ENCODE results near the gene ETV5.

ETV5 gene

DNA sequence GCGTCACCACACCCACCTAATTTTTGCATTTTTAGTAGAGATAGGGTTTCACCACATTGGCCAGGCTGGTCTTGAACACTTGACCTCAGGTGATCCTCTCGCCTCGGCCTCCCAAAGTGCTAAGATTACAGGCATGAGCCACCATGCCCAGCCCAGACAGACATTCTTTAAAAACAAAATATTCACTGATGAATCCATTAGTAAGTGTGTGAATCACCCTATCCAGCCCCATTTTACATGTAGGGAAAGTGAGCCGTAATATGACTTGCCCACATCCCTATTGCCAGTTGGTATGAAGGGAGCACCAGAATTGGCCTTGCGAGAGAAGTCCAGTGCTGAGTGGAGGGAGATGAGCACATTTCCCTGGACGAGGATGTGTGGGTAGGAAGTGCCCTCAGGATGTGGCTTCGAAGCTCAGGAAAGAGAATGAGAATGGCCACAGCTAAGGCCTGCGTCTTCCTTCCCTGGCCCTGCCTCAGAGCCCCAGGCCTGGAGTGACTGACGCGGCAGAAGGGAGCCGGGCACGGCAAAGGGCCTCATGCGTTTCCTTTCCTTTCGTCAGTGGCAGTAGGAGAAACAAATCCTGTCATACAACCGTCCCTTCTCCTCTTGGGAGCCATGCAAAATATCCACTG is 28.3 kb upstream of the ETV5 start:
- 94% methylated on average over 11 of the region's 15 CpGs for WGBS
- H3K14ac ChIP-seq (ENCODE audit: low read length in 2 of 2) = no peak overlapping the region

DNA sequence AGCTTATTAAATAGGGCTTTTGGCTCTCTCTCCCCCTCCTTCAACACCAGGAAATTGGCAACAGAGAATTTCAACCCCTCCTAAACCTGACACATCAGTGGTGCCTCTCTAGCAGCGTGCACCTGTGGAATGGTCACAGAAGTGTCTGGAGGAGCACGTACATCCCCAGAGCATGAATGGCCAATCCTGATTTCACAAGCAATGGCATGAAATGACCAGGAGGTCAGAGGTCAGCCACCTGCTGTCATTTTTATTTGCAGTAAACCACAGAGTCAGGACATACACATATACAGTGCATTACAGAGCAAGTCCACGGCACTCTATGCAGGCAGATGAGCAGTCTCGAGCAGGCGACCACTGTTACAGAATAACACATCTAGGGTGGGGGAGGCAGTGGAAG is 25.1 kb upstream of the ETV5 start:
- Histone ChIP-seq H2AK5ac (ENCODE audit: low read length, severe bottlenecking) (no peak overlapping the region), H3K4me3 (ENCODE audit: insufficient read depth in 1 of 2, low read depth in 1 of 2, low read length in 2 of 2) (no peak overlapping the region), H3K4me2 (ENCODE audit: low read length, poor library complexity, severe bottlenecking) (no peak overlapping the region), H3K9me3 (ENCODE audit: control insufficient read depth, low read length) (no peaks in the 10 kb centered on the region), H3K14ac (ENCODE audit: low read length in 2 of 2) (no peak overlapping the region), H4K91ac (ENCODE audit: low read length) (no peak overlapping the region), H2BK5ac (ENCODE audit: low read depth, low read length, poor library complexity, severe bottlenecking) (no peak overlapping the region), H3K18ac (ENCODE audit: low read depth in 1 of 2, low read length in 2 of 2) (no peak overlapping the region), H4K8ac (ENCODE audit: low read length) (no peak overlapping the region), H2BK120ac (ENCODE audit: low read depth, low read length) (no peak overlapping the region), H2BK15ac (ENCODE audit: low read depth, poor library complexity, severe bottlenecking) (no peak overlapping the region), H3K27ac (ENCODE audit: low read length, poor library complexity, severe bottlenecking) (no peak overlapping the region), H3K4me1 (ENCODE audit: control insufficient read depth, insufficient read depth, low read depth, low read length) (peaks cover 3% of the 10 kb centered on the region), H3K36me3 (ENCODE audit: control insufficient read depth in 1 of 2, insufficient read depth in 2 of 2, low read depth in 1 of 2, low read length in 2 of 2) (no peaks in the 10 kb centered on the region), H2BK12ac (ENCODE audit: low read length in 2 of 2) (no peak overlapping the region), H2AFZ (ENCODE audit: low read depth, low read length) (no peak overlapping the region), H3K23ac (ENCODE audit: low read length in 2 of 2) (no peak overlapping the region), H3K9ac (ENCODE audit: low read length) (no peak overlapping the region), H3K27me3 (ENCODE audit: control insufficient read depth in 1 of 2, insufficient read depth in 1 of 2, low read length in 2 of 2) (peaks cover 17 to 46% of the 10 kb centered on the region in 2 experiments), H3K79me1 (replicated peaks; ENCODE audit: low read length, poor library complexity, severe bottlenecking) (no peaks in the 10 kb centered on the region), H3K4ac (ENCODE audit: low read depth in 1 of 2, low read length in 2 of 2) (no peak overlapping the region)
- no peak for DNase-seq
- 78% methylated on average over 5 of the region's 5 CpGs for WGBS

More for the DNA sequence above, 28.3 kb upstream of the ETV5 start:
- H2BK15ac ChIP-seq (ENCODE audit: low read depth, poor library complexity, severe bottlenecking) = no peak overlapping the region
- H4K91ac ChIP-seq (ENCODE audit: low read length) = no peak overlapping the region
- peaks cover 3% of the 10 kb centered on the region for H3K4me1 ChIP-seq (ENCODE audit: control insufficient read depth, insufficient read depth, low read depth, low read length)
- H3K23ac ChIP-seq (ENCODE audit: low read length in 2 of 2) = no peak overlapping the region
- no peak overlapping the region for H3K9ac ChIP-seq (ENCODE audit: low read length)
- H3K79me1 ChIP-seq (replicated peaks; ENCODE audit: low read length, poor library complexity, severe bottlenecking) = no peaks in the 10 kb centered on the region
- H3K4me2 ChIP-seq (ENCODE audit: low read length, poor library complexity, severe bottlenecking) = no peak overlapping the region
- H3K9me3 ChIP-seq (ENCODE audit: control insufficient read depth, low read length) = no peaks in the 10 kb centered on the region
- H2AFZ ChIP-seq (ENCODE audit: low read depth, low read length) = no peak overlapping the region
- H3K4me3 ChIP-seq (ENCODE audit: insufficient read depth in 1 of 2, low read depth in 1 of 2, low read length in 2 of 2) = no peak overlapping the region
- no peak overlapping the region for H2AK5ac ChIP-seq (ENCODE audit: low read length, severe bottlenecking)
- no peak overlapping the region for H3K4ac ChIP-seq (ENCODE audit: low read depth in 1 of 2, low read length in 2 of 2)
- peaks cover 10 to 41% of the 10 kb centered on the region in 2 experiments for H3K27me3 ChIP-seq (ENCODE audit: control insufficient read depth in 1 of 2, insufficient read depth in 1 of 2, low read length in 2 of 2)
- no peak overlapping the region for H2BK5ac ChIP-seq (ENCODE audit: low read depth, low read length, poor library complexity, severe bottlenecking)
- no peak overlapping the region for H3K27ac ChIP-seq (ENCODE audit: low read length, poor library complexity, severe bottlenecking)
- no peak for DNase-seq
- H2BK120ac ChIP-seq (ENCODE audit: low read depth, low read length) = no peak overlapping the region
- H3K18ac ChIP-seq (ENCODE audit: low read depth in 1 of 2, low read length in 2 of 2) = no peak overlapping the region
- H3K36me3 ChIP-seq (ENCODE audit: control insufficient read depth in 1 of 2, insufficient read depth in 2 of 2, low read depth in 1 of 2, low read length in 2 of 2) = no peaks in the 10 kb centered on the region
- H4K8ac ChIP-seq (ENCODE audit: low read length) = no peak overlapping the region
- H2BK12ac ChIP-seq (ENCODE audit: low read length in 2 of 2) = no peak overlapping the region

GRCh38 chr3:186132487-186132886 is 23.6 kb upstream of the ETV5 start:
- no peak overlapping the region for H2BK12ac ChIP-seq (ENCODE audit: low read length in 2 of 2)
- H2BK5ac ChIP-seq (ENCODE audit: low read depth, low read length, poor library complexity, severe bottlenecking) = no peak overlapping the region
- no peak overlapping the region for H2AFZ ChIP-seq (ENCODE audit: low read depth, low read length)
- H3K36me3 ChIP-seq (ENCODE audit: control insufficient read depth in 1 of 2, insufficient read depth in 2 of 2, low read depth in 1 of 2, low read length in 2 of 2) = no peaks in the 10 kb centered on the region
- H3K9me3 ChIP-seq (ENCODE audit: control insufficient read depth, low read length) = no peaks in the 10 kb centered on the region
- no peak overlapping the region for H3K23ac ChIP-seq (ENCODE audit: low read length in 2 of 2)
- H3K27ac ChIP-seq (ENCODE audit: low read length, poor library complexity, severe bottlenecking) = no peak overlapping the region
- H3K14ac ChIP-seq (ENCODE audit: low read length in 2 of 2) = no peak overlapping the region
- H4K91ac ChIP-seq (ENCODE audit: low read length) = no peak overlapping the region
- DNase-seq = no peak
- no peak overlapping the region for H3K9ac ChIP-seq (ENCODE audit: low read length)
- 81% methylated on average over 2 of the region's 2 CpGs for WGBS
- no peak overlapping the region for H3K4me3 ChIP-seq (ENCODE audit: insufficient read depth in 1 of 2, low read depth in 1 of 2, low read length in 2 of 2)
- no peak overlapping the region for H3K4me2 ChIP-seq (ENCODE audit: low read length, poor library complexity, severe bottlenecking)
- H2BK15ac ChIP-seq (ENCODE audit: low read depth, poor library complexity, severe bottlenecking) = no peak overlapping the region
- H3K18ac ChIP-seq (ENCODE audit: low read depth in 1 of 2, low read length in 2 of 2) = no peak overlapping the region
- no peaks in the 10 kb centered on the region for H3K79me1 ChIP-seq (replicated peaks; ENCODE audit: low read length, poor library complexity, severe bottlenecking)
- no peak overlapping the region for H4K8ac ChIP-seq (ENCODE audit: low read length)
- peaks cover 17 to 41% of the 10 kb centered on the region in 2 experiments for H3K27me3 ChIP-seq (ENCODE audit: control insufficient read depth in 1 of 2, insufficient read depth in 1 of 2, low read length in 2 of 2)
- H3K4me1 ChIP-seq (ENCODE audit: control insufficient read depth, insufficient read depth, low read depth, low read length) = peaks cover 3% of the 10 kb centered on the region
- no peak overlapping the region for H3K4ac ChIP-seq (ENCODE audit: low read depth in 1 of 2, low read length in 2 of 2)
- H2BK120ac ChIP-seq (ENCODE audit: low read depth, low read length) = no peak overlapping the region
- no peak overlapping the region for H2AK5ac ChIP-seq (ENCODE audit: low read length, severe bottlenecking)

DNA sequence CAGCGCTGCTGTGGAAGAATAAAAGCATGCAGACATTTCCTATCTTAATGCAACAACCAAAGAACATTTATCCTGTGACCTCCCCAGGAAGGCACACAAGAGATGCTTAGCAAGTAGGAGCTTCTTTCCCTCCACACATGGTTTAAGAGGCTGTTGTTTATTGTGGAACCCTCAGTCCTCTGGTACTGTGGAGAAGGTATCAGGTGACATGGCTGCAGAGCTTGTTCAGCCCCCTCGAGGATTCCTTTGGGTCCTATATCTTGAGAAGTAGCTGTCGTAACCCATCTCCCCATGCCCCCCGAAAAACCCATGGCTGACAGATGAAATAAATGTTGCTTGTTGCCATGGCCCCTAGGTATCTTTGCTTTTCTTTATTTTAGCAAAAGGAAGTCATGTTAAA is 20.3 kb upstream of the ETV5 start:
- no peak overlapping the region for H2BK12ac ChIP-seq (ENCODE audit: low read length in 2 of 2)
- H4K91ac ChIP-seq (ENCODE audit: low read length) = no peak overlapping the region
- DNase-seq = no peak
- H3K4me2 ChIP-seq (ENCODE audit: low read length, poor library complexity, severe bottlenecking) = no peak overlapping the region
- H2BK120ac ChIP-seq (ENCODE audit: low read depth, low read length) = no peak overlapping the region
- no peak overlapping the region for H3K4ac ChIP-seq (ENCODE audit: low read depth in 1 of 2, low read length in 2 of 2)
- H3K18ac ChIP-seq (ENCODE audit: low read depth in 1 of 2, low read length in 2 of 2) = no peak overlapping the region
- no peak overlapping the region for H3K4me3 ChIP-seq (ENCODE audit: insufficient read depth in 1 of 2, low read depth in 1 of 2, low read length in 2 of 2)
- no peaks in the 10 kb centered on the region for H3K79me1 ChIP-seq (replicated peaks; ENCODE audit: low read length, poor library complexity, severe bottlenecking)
- peaks cover 11% of the 10 kb centered on the region for H3K4me1 ChIP-seq (ENCODE audit: control insufficient read depth, insufficient read depth, low read depth, low read length)
- peaks cover 15 to 24% of the 10 kb centered on the region in 2 experiments for H3K27me3 ChIP-seq (ENCODE audit: control insufficient read depth in 1 of 2, insufficient read depth in 1 of 2, low read length in 2 of 2)
- H2BK5ac ChIP-seq (ENCODE audit: low read depth, low read length, poor library complexity, severe bottlenecking) = no peak overlapping the region
- no peak overlapping the region for H4K8ac ChIP-seq (ENCODE audit: low read length)
- no peak overlapping the region for H3K23ac ChIP-seq (ENCODE audit: low read length in 2 of 2)
- no peak overlapping the region for H2AK5ac ChIP-seq (ENCODE audit: low read length, severe bottlenecking)
- no peaks in the 10 kb centered on the region for H3K36me3 ChIP-seq (ENCODE audit: control insufficient read depth in 1 of 2, insufficient read depth in 2 of 2, low read depth in 1 of 2, low read length in 2 of 2)
- H2AFZ ChIP-seq (ENCODE audit: low read depth, low read length) = no peak overlapping the region
- H3K14ac ChIP-seq (ENCODE audit: low read length in 2 of 2) = no peak overlapping the region
- H3K9me3 ChIP-seq (ENCODE audit: control insufficient read depth, low read length) = no peaks in the 10 kb centered on the region
- H3K9ac ChIP-seq (ENCODE audit: low read length) = no peak overlapping the region
- no peak overlapping the region for H3K27ac ChIP-seq (ENCODE audit: low read length, poor library complexity, severe bottlenecking)
- H2BK15ac ChIP-seq (ENCODE audit: low read depth, poor library complexity, severe bottlenecking) = no peak overlapping the region
- WGBS = 85% methylated on average over 4 of the region's 4 CpGs
